Measurements from ENCODE around the gene IFNA14. TPM values are rescaled to one million over a fixed set of nuclear protein-coding genes. Genes with fewer than 3 reads are reported as not detected.

Gene IFNA14
- total RNA-seq, 1 experiment from 2014 or later: not detected

GRCh38 chr9:21267485-21268346 lies 27.9 kb upstream of the IFNA14 start:
- Mint-ChIP-seq H3K4me3 (ENCODE audit: unreplicated experiment) (no peak overlapping the region), H3K9me3 (ENCODE audit: unreplicated experiment) (no peaks in the 10 kb centered on the region), H3K27me3 (ENCODE audit: insufficient read depth, unreplicated experiment) (peaks cover 11% of the 10 kb centered on the region), H3K4me1 (ENCODE audit: low read depth, unreplicated experiment) (no peaks in the 10 kb centered on the region), H3K27ac (ENCODE audit: unreplicated experiment) (no peak overlapping the region), H3K36me3 (ENCODE audit: insufficient read depth, unreplicated experiment) (no peaks in the 10 kb centered on the region)
- Histone ChIP-seq H3K36me3 (ENCODE audit: control insufficient read depth, insufficient read depth, low read length) (no peaks in the 10 kb centered on the region), H3K27me3 (replicated peaks; ENCODE audit: control insufficient read depth, insufficient read depth, low read length) (no peaks in the 10 kb centered on the region), H3K4me3 (ENCODE audit: low read depth, low read length) (no peak overlapping the region), H3K4me1 (no peaks in the 10 kb centered on the region), H3K9me3 (no peaks in the 10 kb centered on the region)
- no peak for TF ChIP-seq CTCF (IDR thresholded peaks at IDR 0.05; ENCODE audit: insufficient read depth in 1 of 2, low read depth in 1 of 2, low read length in 1 of 2, severe bottlenecking in 1 of 2, unreplicated experiment in 1 of 2)
- no TSS peak for BruUV-seq (replicated peaks)
- no peak for DNase-seq
- ChIA-PET POLR2A (no interaction called here), CTCF (interaction anchor here (0.9 kb wide), 1 partner anchor 167 kb away, joined by 3 read pairs; no protein-coding TSS in a partner anchor)
- intact Hi-C loops (cut with micrococcal nuclease; ENCODE audit: unreplicated experiment): no loop called here

- peaks cover 11% of the 10 kb centered on the region for H3K27me3 Mint-ChIP-seq (ENCODE audit: insufficient read depth, unreplicated experiment)
- Histone ChIP-seq H3K36me3 (ENCODE audit: control insufficient read depth, insufficient read depth, low read length) (no peaks in the 10 kb centered on the region), H3K4me3 (ENCODE audit: low read depth, low read length) (no peak overlapping the region), H3K9me3 (no peaks in the 10 kb centered on the region), H3K27me3 (replicated peaks; ENCODE audit: control insufficient read depth, insufficient read depth, low read length) (no peaks in the 10 kb centered on the region), H3K4me1 (no peaks in the 10 kb centered on the region)
- H3K36me3 Mint-ChIP-seq (ENCODE audit: insufficient read depth, unreplicated experiment): no peaks in the 10 kb centered on the region
- POLR2A ChIA-PET: no interaction called here
- BruUV-seq (replicated peaks): no TSS peak
- no peak for TF ChIP-seq CTCF (IDR thresholded peaks at IDR 0.05; ENCODE audit: insufficient read depth in 1 of 2, low read depth in 1 of 2, low read length in 1 of 2, severe bottlenecking in 1 of 2, unreplicated experiment in 1 of 2)
- intact Hi-C loops (cut with micrococcal nuclease; ENCODE audit: unreplicated experiment): no loop called here
- DNase-seq: no peak
- no peaks in the 10 kb centered on the region for H3K9me3 Mint-ChIP-seq (ENCODE audit: unreplicated experiment)
- H3K4me1 Mint-ChIP-seq (ENCODE audit: low read depth, unreplicated experiment): no peaks in the 10 kb centered on the region
- no peak overlapping the region for H3K4me3 Mint-ChIP-seq (ENCODE audit: unreplicated experiment)
- CTCF ChIA-PET: no interaction called here
- H3K27ac Mint-ChIP-seq (ENCODE audit: unreplicated experiment): no peak overlapping the region
Measured at GRCh38 chr9:21266733-21267484, 27.1 kb upstream of the IFNA14 start.

- CTCF ChIA-PET: no interaction called here
- TF ChIP-seq CTCF (IDR thresholded peaks at IDR 0.05; ENCODE audit: insufficient read depth in 1 of 2, low read depth in 1 of 2, low read length in 1 of 2, severe bottlenecking in 1 of 2, unreplicated experiment in 1 of 2): no peak
Measured at GRCh38 chr9:21265421-21266189, 25.8 kb upstream of the IFNA14 start.

More at GRCh38 chr9:21265421-21266189, 25.8 kb upstream of the IFNA14 start:
- Histone ChIP-seq H3K27me3 (replicated peaks; ENCODE audit: control insufficient read depth, insufficient read depth, low read length) (no peaks in the 10 kb centered on the region), H3K36me3 (ENCODE audit: control insufficient read depth, insufficient read depth, low read length) (no peaks in the 10 kb centered on the region), H3K4me3 (ENCODE audit: low read depth, low read length) (no peak overlapping the region), H3K4me1 (no peaks in the 10 kb centered on the region), H3K9me3 (no peaks in the 10 kb centered on the region)
- DNase-seq: no peak
- H3K27me3 Mint-ChIP-seq (ENCODE audit: insufficient read depth, unreplicated experiment): peaks cover 8% of the 10 kb centered on the region
- no peak overlapping the region for H3K4me3 Mint-ChIP-seq (ENCODE audit: unreplicated experiment)
- no peak overlapping the region for H3K27ac Mint-ChIP-seq (ENCODE audit: unreplicated experiment)
- POLR2A ChIA-PET: no interaction called here
- no peaks in the 10 kb centered on the region for H3K9me3 Mint-ChIP-seq (ENCODE audit: unreplicated experiment)
- no peaks in the 10 kb centered on the region for H3K4me1 Mint-ChIP-seq (ENCODE audit: low read depth, unreplicated experiment)
- no TSS peak for BruUV-seq (replicated peaks)
- intact Hi-C loops (cut with micrococcal nuclease; ENCODE audit: unreplicated experiment): no loop called here
- no peaks in the 10 kb centered on the region for H3K36me3 Mint-ChIP-seq (ENCODE audit: insufficient read depth, unreplicated experiment)
